GM06990 (cell line): ENCODE data around the gene PKHD1.

ENCODE experiments used
- DNase-seq: peaks from one replicate; pipeline ENCODE4 v3.0.0-alpha.2; 2011; ENCODE audit not compliant: insufficient read length; ENCODE audit errors: extremely low read depth
- H3K27me3 ChIP-seq: replicated peaks from 2 replicates; pipeline ENCODE4 v1.6.0; 2011; ENCODE audit warnings: low read length; ENCODE audit not compliant: control insufficient read depth, insufficient read depth
- H3K36me3 ChIP-seq: 2 replicates; pipeline ENCODE4 v1.5.1; 2011; ENCODE audit warnings: low read length; ENCODE audit not compliant: control insufficient read depth, insufficient read depth
- H3K4me3 ChIP-seq: replicated peaks from 2 replicates; pipeline ENCODE4 v1.5.1; 2011; ENCODE audit warnings: low read depth, mild to moderate bottlenecking, control low read depth, low read length
- TF ChIP-seq, protein P1 (sequence below): IDR thresholded peaks from 2 replicates; pipeline ENCODE4 v1.5.1; 2011; ENCODE audit warnings: low read length, control low read depth, mild to moderate bottlenecking, inconsistent platforms; ENCODE audit not compliant: insufficient read depth, poor library complexity, severe bottlenecking

The PKHD1 gene

GRCh38 chr6:51655517-51655916, 431.9 kb downstream of the PKHD1 start:
- no peaks in the 10 kb centered on the region for H3K27me3 ChIP-seq
- TF ChIP-seq, protein P1, sequence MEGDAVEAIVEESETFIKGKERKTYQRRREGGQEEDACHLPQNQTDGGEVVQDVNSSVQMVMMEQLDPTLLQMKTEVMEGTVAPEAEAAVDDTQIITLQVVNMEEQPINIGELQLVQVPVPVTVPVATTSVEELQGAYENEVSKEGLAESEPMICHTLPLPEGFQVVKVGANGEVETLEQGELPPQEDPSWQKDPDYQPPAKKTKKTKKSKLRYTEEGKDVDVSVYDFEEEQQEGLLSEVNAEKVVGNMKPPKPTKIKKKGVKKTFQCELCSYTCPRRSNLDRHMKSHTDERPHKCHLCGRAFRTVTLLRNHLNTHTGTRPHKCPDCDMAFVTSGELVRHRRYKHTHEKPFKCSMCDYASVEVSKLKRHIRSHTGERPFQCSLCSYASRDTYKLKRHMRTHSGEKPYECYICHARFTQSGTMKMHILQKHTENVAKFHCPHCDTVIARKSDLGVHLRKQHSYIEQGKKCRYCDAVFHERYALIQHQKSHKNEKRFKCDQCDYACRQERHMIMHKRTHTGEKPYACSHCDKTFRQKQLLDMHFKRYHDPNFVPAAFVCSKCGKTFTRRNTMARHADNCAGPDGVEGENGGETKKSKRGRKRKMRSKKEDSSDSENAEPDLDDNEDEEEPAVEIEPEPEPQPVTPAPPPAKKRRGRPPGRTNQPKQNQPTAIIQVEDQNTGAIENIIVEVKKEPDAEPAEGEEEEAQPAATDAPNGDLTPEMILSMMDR: no peak
- H3K4me3 ChIP-seq: no peak overlapping the region
- no peak for DNase-seq
- H3K36me3 ChIP-seq: no peaks in the 10 kb centered on the region

GRCh38 chr6:51654647-51655046, 432.8 kb downstream of the PKHD1 start:
- H3K4me3 ChIP-seq: no peak overlapping the region
- TF ChIP-seq, protein P1: no peak
- H3K27me3 ChIP-seq: no peaks in the 10 kb centered on the region
- no peaks in the 10 kb centered on the region for H3K36me3 ChIP-seq
- no peak for DNase-seq

- no peak for DNase-seq
- TF ChIP-seq, protein P1: no peak
- Histone ChIP-seq H3K27me3 (no peaks in the 10 kb centered on the region), H3K4me3 (no peak overlapping the region), H3K36me3 (no peaks in the 10 kb centered on the region)
Observed at GRCh38 chr6:51651132-51651817, 436.1 kb downstream of the PKHD1 start.

DNA sequence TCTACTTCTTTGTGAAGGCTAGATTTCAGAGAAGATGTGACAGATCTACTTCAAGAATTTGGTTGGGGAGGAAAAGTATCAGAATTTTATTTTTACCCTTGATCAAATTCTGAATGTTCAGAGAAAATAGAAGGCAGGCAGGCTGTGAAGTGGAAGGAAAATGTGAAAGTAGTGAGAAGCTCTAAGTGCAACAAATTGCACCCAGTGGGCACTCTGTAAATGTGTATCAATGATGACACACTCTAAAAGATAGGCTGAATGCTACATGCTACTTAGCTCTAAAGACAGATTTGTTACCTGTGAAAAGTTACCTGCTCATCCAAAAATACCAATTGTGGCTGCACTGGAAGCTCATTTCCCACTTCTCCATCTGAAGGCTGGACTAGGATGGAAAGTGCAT, 438.6 kb downstream of the PKHD1 start:
- Histone ChIP-seq H3K36me3 (no peaks in the 10 kb centered on the region), H3K27me3 (no peaks in the 10 kb centered on the region), H3K4me3 (no peak overlapping the region)
- TF ChIP-seq, protein P1: no peak
- DNase-seq: no peak

DNA sequence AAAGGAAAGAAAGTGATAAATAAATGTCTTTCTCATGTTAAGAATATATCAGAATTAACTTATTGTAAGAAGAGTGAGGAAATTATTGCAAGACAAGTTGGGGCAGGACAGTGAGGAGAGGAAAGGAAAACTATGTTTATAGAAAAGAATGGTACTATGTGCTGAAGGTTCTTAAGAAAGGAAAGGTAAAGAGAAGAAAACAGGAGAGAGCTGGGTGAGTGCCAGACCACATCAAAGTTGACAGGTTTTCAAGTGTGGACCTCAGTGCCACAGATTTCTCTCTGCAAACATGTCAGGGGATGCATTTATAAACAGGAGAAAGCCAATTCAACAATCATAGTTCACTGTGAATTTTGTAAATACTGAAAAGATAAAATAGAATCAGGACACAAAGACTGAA, 439.2 kb downstream of the PKHD1 start:
- Histone ChIP-seq H3K4me3 (no peak overlapping the region), H3K36me3 (no peaks in the 10 kb centered on the region)

More for the DNA sequence above, 439.2 kb downstream of the PKHD1 start:
- no peaks in the 10 kb centered on the region for H3K27me3 ChIP-seq
- DNase-seq: no peak
- TF ChIP-seq, protein P1: no peak
